SK-N-SH (cell line): Measurements from ENCODE around the gene NFIA.

ENCODE experiments used
- CHD2 ChIP-seq: fragments of 150-350 bp; IDR thresholded peaks from 2 replicates; pipeline ENCODE4 v1.6.1; 2018; ENCODE audit warnings: low read length; ENCODE audit not compliant: partially characterized antibody
- CTCF ChIP-seq: fragments of 200-600 bp; sonication (generic); IDR thresholded peaks from 2 replicates; pipeline ENCODE4 v1.6.1; 2017; ENCODE audit warnings: antibody characterized with exemption, mild to moderate bottlenecking, moderate library complexity
- FOXM1 ChIP-seq: IDR thresholded peaks from 2 replicates; pipeline ENCODE4 v1.4.0; 2012; ENCODE audit warnings: low read depth, mild to moderate bottlenecking
- MAX ChIP-seq: IDR thresholded peaks from 2 replicates; pipeline ENCODE4 v1.4.0; 2012; ENCODE audit warnings: low read depth
- PBX3 ChIP-seq: IDR thresholded peaks from 2 replicates; pipeline ENCODE4; 2012
- POLR2AphosphoS5 ChIP-seq: IDR thresholded peaks from 2 replicates; pipeline ENCODE4 v1.6.1; 2012; ENCODE audit warnings: low read depth, low read length
- REST ChIP-seq: IDR thresholded peaks from 2 replicates; pipeline ENCODE4 v1.6.1; 2012; ENCODE audit warnings: mild to moderate bottlenecking, low read depth, low read length, moderate library complexity
- RXRA ChIP-seq: IDR thresholded peaks from 2 replicates; pipeline ENCODE4 v1.4.0; 2012; ENCODE audit warnings: low read depth, mild to moderate bottlenecking, borderline replicate concordance
- TAF1 ChIP-seq: IDR thresholded peaks from 2 replicates; pipeline ENCODE4 v1.6.1; 2012; ENCODE audit warnings: low read depth, mild to moderate bottlenecking, low read length, moderate library complexity, borderline replicate concordance
- TCF12 ChIP-seq: IDR thresholded peaks from 2 replicates; pipeline ENCODE4 v1.4.0; 2012
- USF2 ChIP-seq: fragments of 150-350 bp; IDR thresholded peaks from 2 replicates; pipeline ENCODE4 v1.6.1; 2017; ENCODE audit warnings: antibody characterized with exemption, low read length, low read depth, borderline replicate concordance

GRCh38 chr1:61434276-61434675, 351.9 kb downstream of the NFIA start:
- TF ChIP-seq CTCF, result no peak
- TF ChIP-seq CHD2, result no peak
- no peak for TF ChIP-seq TCF12
- no peak for TF ChIP-seq TAF1
- no peak for TF ChIP-seq MAX
- TF ChIP-seq PBX3, result no peak
- TF ChIP-seq REST, result no peak
- no peak for TF ChIP-seq FOXM1
- no peak for TF ChIP-seq USF2
- TF ChIP-seq POLR2AphosphoS5, result no peak
- TF ChIP-seq RXRA, result no peak
